HepG2 (cell line): ENCODE measurements around the gene SLC45A1. TPM values are rescaled to one million over a fixed set of nuclear protein-coding genes. Genes with fewer than 3 reads are reported as not detected.

Experiments
- ATAC-seq: fragments of 200-7000 bp; cut with Tn5 transposase; 3 replicates; pipeline ENCODE4 v1.9.1; 2020; ENCODE audit warnings: mild to moderate bottlenecking, moderate library complexity
- BruUV-seq: library from RNA; stranded (reverse); fragments of 400-500 nt; replicated peaks from 2 replicates; lab custom pipeline; 2021; lab: Mats Ljungman, UMichigan
- CTCF ChIA-PET: fragments of 300-600 bp; formaldehyde crosslinking; extraction: SDS; loops from one replicate; lab custom pipeline; 2021; ENCODE audit warnings: low total read pairs, inconsistent platforms, low intra/inter-chr PET ratio; lab: Yijun Ruan, JAX
- POLR2A ChIA-PET: fragments of 350-600 bp; sonication (Branson Sonifier 250); formaldehyde crosslinking; loops from one replicate; lab custom pipeline; 2020; ENCODE audit warnings: antibody characterized with exemption, inconsistent platforms; lab: Yijun Ruan, JAX
- DNase-seq: peaks from one replicate; pipeline ENCODE4 v3.0.0-alpha.2; 2015; ENCODE audit warnings: low spot score
- FAIRE-seq: peaks from 3 replicates; lab custom pipeline; 2011; peaks lifted over from hg19 to GRCh38; lab: Jason Lieb, UNC
- H2AFZ ChIP-seq: one replicate; pipeline ENCODE4 v1.6.1; 2011; ENCODE audit warnings: low read length, inconsistent platforms
- H3K27ac ChIP-seq: fragments of 300-600 bp; 3 replicates; pipeline ENCODE4 v1.8.0; 2011; ENCODE audit warnings: mixed run types, mild to moderate bottlenecking, mixed read lengths, low read length, inconsistent platforms; ENCODE audit not compliant: insufficient read depth; ENCODE audit errors: extremely low read length
- H3K27me3 ChIP-seq, 2 experiments: fragments of 200-600 bp in 1 of 2; 2 replicates in 1 of 2; 3 replicates in 1 of 2; pipeline versions ENCODE4 v1.6.0 to v1.8.0; 2011; ENCODE audit warnings: low read length in 2 of 2, mild to moderate bottlenecking in 2 of 2, moderate library complexity in 2 of 2, inconsistent platforms in 1 of 2; ENCODE audit not compliant: insufficient read depth in 2 of 2, control insufficient read depth in 1 of 2
- H3K36me3 ChIP-seq, 2 experiments: fragments of 200-600 bp in 1 of 2; replicated peaks in 1 of 2; 2 replicates in 1 of 2; 3 replicates in 1 of 2; pipeline versions ENCODE4 v1.5.1 to v1.8.0; 2011; ENCODE audit warnings: low read length in 2 of 2, inconsistent platforms in 1 of 2; ENCODE audit not compliant: insufficient read depth in 2 of 2, control insufficient read depth in 1 of 2
- H3K4me1 ChIP-seq: 2 replicates; pipeline ENCODE4 v1.5.1; 2012; ENCODE audit warnings: low read length, inconsistent platforms; ENCODE audit not compliant: insufficient read depth
- H3K4me2 ChIP-seq: 2 replicates; pipeline ENCODE4 v1.6.0; 2011; ENCODE audit warnings: low read depth, low read length, inconsistent platforms
- H3K4me3 ChIP-seq, 3 experiments: fragments of 200-600 bp in 1 of 3; sonication (generic), shearing (Covaris generic) in 1 of 3; replicated peaks in 1 of 3; 2 replicates each; pipeline ENCODE4 v1.5.1; 2011 to 2016; ENCODE audit warnings: low read length in 3 of 3, inconsistent platforms in 2 of 3, low read depth in 2 of 3, mild to moderate bottlenecking in 2 of 3, control low read depth in 1 of 3, mixed read lengths in 1 of 3; ENCODE audit not compliant: insufficient read depth in 1 of 3
- H3K79me2 ChIP-seq: one replicate; pipeline ENCODE4 v1.6.1; 2011; ENCODE audit warnings: low read length, inconsistent platforms; ENCODE audit not compliant: insufficient read depth
- H3K9ac ChIP-seq: 2 replicates; pipeline ENCODE4 v1.6.0; 2011; ENCODE audit warnings: mild to moderate bottlenecking, low read depth, low read length, inconsistent platforms; ENCODE audit not compliant: insufficient read depth
- H3K9me3 ChIP-seq: 2 replicates; pipeline ENCODE4 v1.5.1; 2012; ENCODE audit warnings: mild to moderate bottlenecking, low read length
- H4K20me1 ChIP-seq: 2 replicates; pipeline ENCODE4 v1.6.0; 2011; ENCODE audit warnings: inconsistent platforms, mild to moderate bottlenecking, low read length, moderate library complexity; ENCODE audit not compliant: insufficient read depth
- KLF13 ChIP-seq: sonication (generic); formaldehyde crosslinking; IDR thresholded peaks from 2 replicates; pipeline ENCODE4 v1.4.0; 2020; ENCODE audit warnings: mild to moderate bottlenecking, missing genetic modification reagents
- NFRKB ChIP-seq: fragments of 450-650 bp; IDR thresholded peaks from 2 replicates; pipeline ENCODE4 v1.6.1; 2017
- PRDM10 ChIP-seq: sonication (generic); formaldehyde crosslinking; IDR thresholded peaks from 2 replicates; pipeline ENCODE4 v1.4.0; 2020; ENCODE audit warnings: low read depth, missing genetic modification reagents
- RBM22 ChIP-seq: fragments of 200-400 bp; formaldehyde crosslinking; optimal IDR thresholded peaks from 2 replicates; pipeline ENCODE3; 2017; ENCODE audit warnings: mild to moderate bottlenecking, low read length, moderate library complexity
- ZNF558 ChIP-seq: sonication (generic); formaldehyde crosslinking; IDR thresholded peaks from 2 replicates; pipeline ENCODE4 v1.9.0; 2022; ENCODE audit warnings: mild to moderate bottlenecking, missing genetic modification reagents, borderline replicate concordance
- WGBS: methylation state at CpG from one replicate; pipeline ENCODE4 v1.1.6; 2017; ENCODE audit warnings: low lambda C conversion rate; 5-methylcytosine and 5-hydroxymethylcytosine counted together
- in situ Hi-C: cut with HindIII; loops from 2 replicates; pipeline ENCODE4 v1.10.0; 2017; ENCODE audit warnings: low pct_unique_long_range_greater_than_20kb; ENCODE audit not compliant: extremely low pct_ligation_motif_present
- intact Hi-C: fragments of 100-400 bp; cut with micrococcal nuclease; formaldehyde crosslinking; loops from one replicate; pipeline ENCODE4 v1.10.0; 2022; ENCODE audit not compliant: unreplicated experiment
- polyA plus RNA-seq, 8 experiments: library from polyadenylated mRNA; depleted of rRNA in 3 of 8; stranded (reverse) in 7 of 8; unstranded in 1 of 8; fragments of >200 nt; fragmentation: Illumina TruSeq in 4 of 8; extraction: Trizol in 4 of 8; gene quantifications; 2 replicates each; pipeline versions ENCODE4 v1.2.1 to v1.2.3, GENCODE V29; 2011 to 2016; ENCODE audit warnings: low read depth in 4 of 8, missing spikeins in 1 of 8, mixed read lengths in 1 of 8; ENCODE audit not compliant: insufficient read depth in 1 of 8
- total RNA-seq, 5 experiments: library from RNA; depleted of rRNA; stranded (reverse); fragments of >200 nt; fragmentation: Illumina TruSeq; extraction: Trizol; gene quantifications; 2 replicates each; pipeline ENCODE4 v1.2.3, GENCODE V29; 2016; ENCODE audit warnings: low read depth in 1 of 5
- TF ChIP-seq, protein P1 (sequence below): sonication (generic); formaldehyde crosslinking; IDR thresholded peaks from 2 replicates; pipeline ENCODE4 v1.8.0; 2022; ENCODE audit warnings: mild to moderate bottlenecking, missing genetic modification reagents, moderate library complexity
- TF ChIP-seq, protein P2 (sequence below): sonication (generic); formaldehyde crosslinking; IDR thresholded peaks from 2 replicates; pipeline ENCODE4 v1.8.1; 2023; ENCODE audit warnings: mild to moderate bottlenecking, moderate library complexity, missing genetic modification reagents

The SLC45A1 gene
- total and polyA plus RNA-seq, 2 of the 13 experiments (the other 11 are each of a cell fraction or from before 2014, with no cell fraction given) = not detected

- Histone ChIP-seq H3K79me2 (no peaks in the 10 kb centered on the region), H3K36me3 (peaks cover 51 to 67% of the 10 kb centered on the region in 2 experiments), H2AFZ (no peak overlapping the region), H3K27me3 (no peaks in the 10 kb centered on the region; a peak in 1 of 5 replicates), H4K20me1 (no peaks in the 10 kb centered on the region), H3K4me1 (no peaks in the 10 kb centered on the region), H3K9ac (no peak overlapping the region), H3K9me3 (no peaks in the 10 kb centered on the region), H3K4me2 (no peak overlapping the region), H3K27ac (no peak overlapping the region), H3K4me3 (no peak overlapping the region)
- WGBS = 97% methylated on average over 22 of the region's 27 CpGs
- BruUV-seq = no TSS peak
- ChIA-PET CTCF (no interaction called here), POLR2A (no interaction called here)
- ATAC-seq (no peak), DNase-seq (no peak), FAIRE-seq (no peak)
- intact Hi-C loops = no loop called here
- in situ Hi-C loops = no loop called here
- TF ChIP-seq RBM22 = peak; percentile 8
- TF ChIP-seq, protein P1, sequence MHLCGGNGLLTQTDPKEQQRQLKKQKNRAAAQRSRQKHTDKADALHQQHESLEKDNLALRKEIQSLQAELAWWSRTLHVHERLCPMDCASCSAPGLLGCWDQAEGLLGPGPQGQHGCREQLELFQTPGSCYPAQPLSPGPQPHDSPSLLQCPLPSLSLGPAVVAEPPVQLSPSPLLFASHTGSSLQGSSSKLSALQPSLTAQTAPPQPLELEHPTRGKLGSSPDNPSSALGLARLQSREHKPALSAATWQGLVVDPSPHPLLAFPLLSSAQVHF (CRISPR knock-in tag) = no peak
Observed at GRCh38 chr1:8356256-8357209, 38.6 kb downstream of the SLC45A1 start.

GRCh38 chr1:8357329-8358101 lies 39.6 kb downstream of the SLC45A1 start:
- no peak for DNase-seq
- Histone ChIP-seq H4K20me1 (no peaks in the 10 kb centered on the region), H3K9ac (no peak overlapping the region), H3K4me1 (no peaks in the 10 kb centered on the region), H3K79me2 (no peaks in the 10 kb centered on the region), H3K27me3 (no peaks in the 10 kb centered on the region; a peak in 1 of 5 replicates), H3K36me3 (peaks cover 58 to 77% of the 10 kb centered on the region in 2 experiments), H3K4me3 (no peak overlapping the region), H2AFZ (no peak overlapping the region), H3K9me3 (no peaks in the 10 kb centered on the region), H3K27ac (no peak overlapping the region), H3K4me2 (no peak overlapping the region)
- CTCF ChIA-PET = no interaction called here
- in situ Hi-C loops (no loop called here), intact Hi-C loops (no loop called here)
- FAIRE-seq = no peak
- POLR2A ChIA-PET = no interaction called here
- 89% methylated on average over 6 of the region's 14 CpGs for WGBS
- BruUV-seq = no TSS peak
- no peak for TF ChIP-seq ZNF558
- TF ChIP-seq PRDM10 = no peak
- no peak for TF ChIP-seq KLF13 (CRISPR knock-in tag)
- TF ChIP-seq, protein P2, sequence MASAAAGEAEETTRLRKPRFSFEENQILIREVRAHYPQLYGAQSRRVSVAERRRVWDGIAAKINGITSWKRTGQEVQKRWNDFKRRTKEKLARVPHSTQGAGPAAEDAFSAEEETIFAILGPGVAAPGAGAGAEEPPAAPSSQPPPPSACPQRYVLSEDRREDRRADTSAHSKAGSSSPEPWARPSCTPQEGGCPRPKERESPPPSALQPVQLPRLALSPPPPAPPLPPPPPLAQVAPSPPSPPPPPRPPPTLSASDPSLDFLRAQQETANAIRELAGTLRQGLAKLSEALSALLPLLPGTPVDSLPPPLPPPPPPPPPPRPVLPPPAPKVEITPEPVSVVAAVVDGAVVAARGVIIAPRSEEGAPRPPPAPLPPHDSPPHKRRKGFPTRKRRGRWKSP = no peak
- TF ChIP-seq NFRKB = no peak
- ATAC-seq = no peak
